Liver (tissue), 9 donors: ENCODE results near the gene ELMO2. TPM values are rescaled to one million over a fixed set of nuclear protein-coding genes. Genes with fewer than 3 reads are reported as not detected.

ENCODE experiments used
- DNase-seq: peaks from one replicate; pipeline ENCODE4 v3.0.0-alpha.2; 2017; ENCODE audit warnings: low spot score
- H3K27ac ChIP-seq, 2 donors: one replicate each; pipeline ENCODE4 v1.7.0; 2013; ENCODE audit warnings: inconsistent platforms in 2 of 2, low read length in 2 of 2, control low read depth in 1 of 2, low read depth in 1 of 2, mild to moderate bottlenecking in 1 of 2
- H3K27me3 ChIP-seq, 4 donors: one replicate each; pipeline versions ENCODE4 v1.6.1 to v1.7.0; 2013; ENCODE audit warnings: low read length in 3 of 4, inconsistent platforms in 1 of 4, mild to moderate bottlenecking in 1 of 4, moderate library complexity in 1 of 4; ENCODE audit not compliant: control insufficient read depth in 4 of 4, insufficient read depth in 4 of 4
- H3K36me3 ChIP-seq, 4 donors: one replicate each; pipeline versions ENCODE4 v1.6.1 to v1.7.0; 2013; ENCODE audit warnings: low read length in 3 of 4, mild to moderate bottlenecking in 3 of 4, low read depth in 1 of 4, moderate library complexity in 1 of 4; ENCODE audit not compliant: control insufficient read depth in 4 of 4, insufficient read depth in 3 of 4
- H3K4me1 ChIP-seq, 4 donors: one replicate each; pipeline versions ENCODE4 v1.6.1 to v1.7.0; 2013; ENCODE audit warnings: low read length in 3 of 4, mild to moderate bottlenecking in 3 of 4, moderate library complexity in 1 of 4; ENCODE audit not compliant: control insufficient read depth in 4 of 4, insufficient read depth in 4 of 4
- H3K4me3 ChIP-seq, 3 donors: one replicate each; pipeline versions ENCODE4 v1.6.1 to v1.7.0; 2013; ENCODE audit warnings: low read length in 3 of 3, control low read depth in 1 of 3, low read depth in 1 of 3, mild to moderate bottlenecking in 1 of 3
- H3K9ac ChIP-seq, 2 donors: one replicate each; pipeline ENCODE4 v1.7.0; 2013; ENCODE audit warnings: low read length in 2 of 2, mild to moderate bottlenecking in 2 of 2, moderate library complexity in 2 of 2, control low read depth in 1 of 2, low read depth in 1 of 2
- H3K9me3 ChIP-seq, 4 donors: one replicate each; pipeline versions ENCODE4 v1.6.1 to v1.7.0; 2013; ENCODE audit warnings: low read length in 3 of 4; ENCODE audit not compliant: control insufficient read depth in 4 of 4
- EGR1 ChIP-seq, 2 donors: IDR thresholded peaks; 2 replicates each; pipeline ENCODE4 v1.6.1; 2016 to 2018; ENCODE audit warnings: antibody characterized with exemption in 2 of 2, low read depth in 2 of 2
- FOXA1 ChIP-seq: IDR thresholded peaks from 2 replicates; pipeline ENCODE4 v1.6.1; 2016; ENCODE audit warnings: antibody characterized with exemption
- FOXA2 ChIP-seq: IDR thresholded peaks from 2 replicates; pipeline ENCODE4 v1.6.1; 2016; ENCODE audit warnings: antibody characterized with exemption
- GABPA ChIP-seq, 2 donors: IDR thresholded peaks in 1 of 2; conservative IDR thresholded peaks in 1 of 2; 2 replicates each; pipeline ENCODE4 v1.6.1; 2016; ENCODE audit warnings: antibody characterized with exemption in 2 of 2, mild to moderate bottlenecking in 1 of 2, moderate library complexity in 1 of 2
- HNF4A ChIP-seq, 2 donors: conservative IDR thresholded peaks; 2 replicates each; pipeline ENCODE4 v1.6.1; 2016; ENCODE audit warnings: antibody characterized with exemption in 2 of 2, mild to moderate bottlenecking in 2 of 2
- HNF4G ChIP-seq: IDR thresholded peaks from 2 replicates; pipeline ENCODE4 v1.6.1; 2016; ENCODE audit warnings: antibody characterized with exemption
- JUND ChIP-seq, 2 donors: IDR thresholded peaks; 2 replicates each; pipeline ENCODE4 v1.6.1; 2016; ENCODE audit warnings: antibody characterized with exemption in 2 of 2
- RAD21 ChIP-seq, 2 donors: IDR thresholded peaks; 2 replicates each; pipeline ENCODE4 v1.6.1; 2016; ENCODE audit warnings: antibody characterized with exemption in 2 of 2, mild to moderate bottlenecking in 2 of 2
- RXRA ChIP-seq, 2 donors: IDR thresholded peaks; 2 replicates each; pipeline ENCODE4 v1.6.1; 2017 to 2018; ENCODE audit warnings: antibody characterized with exemption in 2 of 2, mild to moderate bottlenecking in 1 of 2
- SP1 ChIP-seq: IDR thresholded peaks from 2 replicates; pipeline ENCODE4 v1.6.1; 2018; ENCODE audit warnings: antibody characterized with exemption, mild to moderate bottlenecking
- TAF1 ChIP-seq: conservative IDR thresholded peaks from 2 replicates; pipeline ENCODE4 v1.6.1; 2016; ENCODE audit warnings: antibody characterized with exemption, mild to moderate bottlenecking
- YY1 ChIP-seq: IDR thresholded peaks from 2 replicates; pipeline ENCODE4 v1.6.1; 2016; ENCODE audit warnings: antibody characterized with exemption, mild to moderate bottlenecking
- WGBS: extraction: QIAGEN DNeasy Blood & Tissue Kit; methylation state at CpG from one replicate; pipeline ENCODE4 v1.1.7; 2013; 5-methylcytosine and 5-hydroxymethylcytosine counted together
- polyA plus RNA-seq, 2 donors: library from polyadenylated mRNA; stranded (reverse) in 1 of 2; unstranded in 1 of 2; fragments of 200-250 nt in 1 of 2; fragments of >200 nt in 1 of 2; fragmentation: Nextera tagmentation in 1 of 2; extraction: Ambion mirVana in 1 of 2; gene quantifications; one replicate each; pipeline versions ENCODE4 v1.2.1 to v1.2.3, GENCODE V29; 2013 to 2015
- total RNA-seq, 2 donors: library from RNA; depleted of rRNA; stranded (reverse); fragments of >200 nt; gene quantifications; one replicate each; pipeline ENCODE4 v1.2.3, GENCODE V29; 2014
- TF ChIP-seq, protein P1 (sequence below): IDR thresholded peaks from 2 replicates; pipeline ENCODE4 v1.6.1; 2016; ENCODE audit warnings: antibody characterized with exemption
- TF ChIP-seq, protein P2 (sequence below): IDR thresholded peaks from 2 replicates; pipeline ENCODE4 v1.6.1; 2016; ENCODE audit warnings: antibody characterized with exemption
- TF ChIP-seq, protein P3 (sequence below): IDR thresholded peaks from 2 replicates; pipeline ENCODE4 v1.6.1; 2016; ENCODE audit warnings: antibody characterized with exemption, mild to moderate bottlenecking
- TF ChIP-seq, protein P4 (sequence below): IDR thresholded peaks from 2 replicates; pipeline ENCODE4 v1.6.1; 2016; ENCODE audit warnings: antibody characterized with exemption
- donor health status: healthy.
- donor health status: healthy.
- donor health status: healthy.
- donor health status: healthy.
- donor health status: healthy.

Gene ELMO2
- total and polyA plus RNA-seq, 4 donors, result 7.9 to 16.0 (median 13.9) TPM

DNA sequence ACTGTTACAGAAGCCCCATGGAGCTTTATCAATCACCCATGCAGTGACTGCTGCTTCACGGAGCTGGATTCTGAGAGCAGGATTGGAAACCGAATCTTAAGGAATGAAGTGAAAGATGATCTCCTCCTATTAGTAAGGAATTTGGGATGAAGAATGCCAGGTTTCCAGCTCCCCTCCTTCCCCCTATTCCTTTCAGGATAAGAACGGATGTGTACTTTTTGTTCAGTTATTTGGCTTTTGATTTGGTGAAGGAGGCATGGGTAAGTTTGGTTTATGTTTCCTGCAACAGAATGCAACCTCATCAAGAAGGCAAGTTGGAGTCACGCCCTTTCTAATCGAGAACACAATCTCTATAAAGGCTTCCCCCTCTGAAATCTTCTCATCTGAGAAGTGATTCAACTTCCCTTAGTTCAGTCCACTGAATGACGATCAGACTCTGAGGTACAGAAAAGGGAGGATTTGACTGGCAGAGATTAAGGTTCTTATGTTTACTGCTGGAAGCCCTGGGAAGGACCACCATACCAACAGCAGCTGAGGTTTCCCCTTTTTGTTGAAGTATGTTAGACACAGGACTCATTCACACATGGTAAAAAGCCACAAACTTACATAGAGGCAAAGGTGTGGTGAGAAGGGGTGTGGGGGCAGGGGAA is 5.5 kb downstream of the ELMO2 start:
- H3K9me3 ChIP-seq, result no peaks in the 10 kb centered on the region
- peak overlapping the region; percentile 67 to 87 for H3K27ac ChIP-seq
- peaks cover 0 to 1% (median under 1%) of the 10 kb centered on the region in 4 donors for H3K36me3 ChIP-seq
- 63% methylated on average over 6 of the region's 6 CpGs for WGBS
- TF ChIP-seq TAF1 (no peak), GABPA (IDR thresholded peaks at IDR 0.05 in 1 of 2, conservative IDR thresholded peaks at IDR 0.05 in 1 of 2) (no peak), HNF4A (conservative IDR thresholded peaks at IDR 0.05) (no peak), EGR1 (IDR thresholded peaks at IDR 0.05; ENCODE audit: low read depth in 2 of 2) (no peak), RAD21 (IDR thresholded peaks at IDR 0.05) (no peak), YY1 (no peak)
- TF ChIP-seq, protein P1, sequence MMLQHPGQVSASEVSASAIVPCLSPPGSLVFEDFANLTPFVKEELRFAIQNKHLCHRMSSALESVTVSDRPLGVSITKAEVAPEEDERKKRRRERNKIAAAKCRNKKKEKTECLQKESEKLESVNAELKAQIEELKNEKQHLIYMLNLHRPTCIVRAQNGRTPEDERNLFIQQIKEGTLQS, result no peak
- TF ChIP-seq, protein P2, sequence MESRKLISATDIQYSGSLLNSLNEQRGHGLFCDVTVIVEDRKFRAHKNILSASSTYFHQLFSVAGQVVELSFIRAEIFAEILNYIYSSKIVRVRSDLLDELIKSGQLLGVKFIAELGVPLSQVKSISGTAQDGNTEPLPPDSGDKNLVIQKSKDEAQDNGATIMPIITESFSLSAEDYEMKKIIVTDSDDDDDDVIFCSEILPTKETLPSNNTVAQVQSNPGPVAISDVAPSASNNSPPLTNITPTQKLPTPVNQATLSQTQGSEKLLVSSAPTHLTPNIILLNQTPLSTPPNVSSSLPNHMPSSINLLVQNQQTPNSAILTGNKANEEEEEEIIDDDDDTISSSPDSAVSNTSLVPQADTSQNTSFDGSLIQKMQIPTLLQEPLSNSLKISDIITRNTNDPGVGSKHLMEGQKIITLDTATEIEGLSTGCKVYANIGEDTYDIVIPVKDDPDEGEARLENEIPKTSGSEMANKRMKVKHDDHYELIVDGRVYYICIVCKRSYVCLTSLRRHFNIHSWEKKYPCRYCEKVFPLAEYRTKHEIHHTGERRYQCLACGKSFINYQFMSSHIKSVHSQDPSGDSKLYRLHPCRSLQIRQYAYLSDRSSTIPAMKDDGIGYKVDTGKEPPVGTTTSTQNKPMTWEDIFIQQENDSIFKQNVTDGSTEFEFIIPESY, result no peak
- no peak overlapping the region for H3K9ac ChIP-seq
- no peak overlapping the region for H3K4me3 ChIP-seq
- no peak for DNase-seq
- H3K27me3 ChIP-seq, result no peaks in the 10 kb centered on the region
- H3K4me1 ChIP-seq, result peaks cover 19 to 51% (median 36%) of the 10 kb centered on the region in 4 donors

DNA sequence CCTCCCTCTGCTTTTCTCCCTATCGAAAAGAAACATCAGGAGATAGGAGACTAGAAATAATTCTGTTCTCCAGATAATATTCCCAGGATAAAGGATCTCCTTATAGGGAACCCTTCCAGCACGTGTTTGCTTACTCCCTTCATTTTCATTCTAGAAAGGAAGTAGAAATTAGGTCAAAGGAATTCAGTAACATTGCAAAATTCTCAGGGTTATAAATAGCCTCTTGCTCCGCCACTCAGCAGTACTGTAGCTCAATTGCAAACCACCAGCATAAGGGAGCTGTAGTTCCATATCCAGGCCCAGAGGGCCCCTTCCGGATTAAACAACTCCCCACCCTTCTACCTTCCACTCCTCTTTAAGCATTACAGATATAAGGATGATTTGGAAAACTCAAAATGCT is 6.2 kb downstream of the ELMO2 start:
- no peak for DNase-seq
- Histone ChIP-seq H3K36me3 (peaks cover 0 to 4% (median under 1%) of the 10 kb centered on the region in 4 donors), H3K9ac (no peak overlapping the region), H3K27ac (peak overlapping the region; percentile 67 to 87), H3K4me1 (peaks cover 19 to 46% (median 34%) of the 10 kb centered on the region in 4 donors), H3K4me3 (no peak overlapping the region), H3K9me3 (no peaks in the 10 kb centered on the region), H3K27me3 (no peaks in the 10 kb centered on the region)
- WGBS, result 22% methylated on average over 4 of the region's 4 CpGs
- TF ChIP-seq, protein P1, result no peak
- TF ChIP-seq, protein P3, sequence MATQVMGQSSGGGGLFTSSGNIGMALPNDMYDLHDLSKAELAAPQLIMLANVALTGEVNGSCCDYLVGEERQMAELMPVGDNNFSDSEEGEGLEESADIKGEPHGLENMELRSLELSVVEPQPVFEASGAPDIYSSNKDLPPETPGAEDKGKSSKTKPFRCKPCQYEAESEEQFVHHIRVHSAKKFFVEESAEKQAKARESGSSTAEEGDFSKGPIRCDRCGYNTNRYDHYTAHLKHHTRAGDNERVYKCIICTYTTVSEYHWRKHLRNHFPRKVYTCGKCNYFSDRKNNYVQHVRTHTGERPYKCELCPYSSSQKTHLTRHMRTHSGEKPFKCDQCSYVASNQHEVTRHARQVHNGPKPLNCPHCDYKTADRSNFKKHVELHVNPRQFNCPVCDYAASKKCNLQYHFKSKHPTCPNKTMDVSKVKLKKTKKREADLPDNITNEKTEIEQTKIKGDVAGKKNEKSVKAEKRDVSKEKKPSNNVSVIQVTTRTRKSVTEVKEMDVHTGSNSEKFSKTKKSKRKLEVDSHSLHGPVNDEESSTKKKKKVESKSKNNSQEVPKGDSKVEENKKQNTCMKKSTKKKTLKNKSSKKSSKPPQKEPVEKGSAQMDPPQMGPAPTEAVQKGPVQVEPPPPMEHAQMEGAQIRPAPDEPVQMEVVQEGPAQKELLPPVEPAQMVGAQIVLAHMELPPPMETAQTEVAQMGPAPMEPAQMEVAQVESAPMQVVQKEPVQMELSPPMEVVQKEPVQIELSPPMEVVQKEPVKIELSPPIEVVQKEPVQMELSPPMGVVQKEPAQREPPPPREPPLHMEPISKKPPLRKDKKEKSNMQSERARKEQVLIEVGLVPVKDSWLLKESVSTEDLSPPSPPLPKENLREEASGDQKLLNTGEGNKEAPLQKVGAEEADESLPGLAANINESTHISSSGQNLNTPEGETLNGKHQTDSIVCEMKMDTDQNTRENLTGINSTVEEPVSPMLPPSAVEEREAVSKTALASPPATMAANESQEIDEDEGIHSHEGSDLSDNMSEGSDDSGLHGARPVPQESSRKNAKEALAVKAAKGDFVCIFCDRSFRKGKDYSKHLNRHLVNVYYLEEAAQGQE, result peak; percentile 58
- TF ChIP-seq, protein P2, result no peak
- TF ChIP-seq JUND (IDR thresholded peaks at IDR 0.05) (no peak), SP1 (peak; percentile 51), GABPA (IDR thresholded peaks at IDR 0.05 in 1 of 2, conservative IDR thresholded peaks at IDR 0.05 in 1 of 2) (peak; percentile 39 to 57), RXRA (IDR thresholded peaks at IDR 0.05) (peak in 1 of 2 donors; percentile 20), FOXA2 (no peak), FOXA1 (no peak), TAF1 (no peak), HNF4G (no peak), YY1 (peak; percentile 39), HNF4A (conservative IDR thresholded peaks at IDR 0.05) (no peak)
- TF ChIP-seq, protein P4, sequence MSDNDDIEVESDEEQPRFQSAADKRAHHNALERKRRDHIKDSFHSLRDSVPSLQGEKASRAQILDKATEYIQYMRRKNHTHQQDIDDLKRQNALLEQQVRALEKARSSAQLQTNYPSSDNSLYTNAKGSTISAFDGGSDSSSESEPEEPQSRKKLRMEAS, result peak; percentile 64
